ENCODE data around the gene SOX10.
A peak's percentile ranks its signal among the peaks of the same experiment; 100 is the strongest.

Gene SOX10

DNA sequence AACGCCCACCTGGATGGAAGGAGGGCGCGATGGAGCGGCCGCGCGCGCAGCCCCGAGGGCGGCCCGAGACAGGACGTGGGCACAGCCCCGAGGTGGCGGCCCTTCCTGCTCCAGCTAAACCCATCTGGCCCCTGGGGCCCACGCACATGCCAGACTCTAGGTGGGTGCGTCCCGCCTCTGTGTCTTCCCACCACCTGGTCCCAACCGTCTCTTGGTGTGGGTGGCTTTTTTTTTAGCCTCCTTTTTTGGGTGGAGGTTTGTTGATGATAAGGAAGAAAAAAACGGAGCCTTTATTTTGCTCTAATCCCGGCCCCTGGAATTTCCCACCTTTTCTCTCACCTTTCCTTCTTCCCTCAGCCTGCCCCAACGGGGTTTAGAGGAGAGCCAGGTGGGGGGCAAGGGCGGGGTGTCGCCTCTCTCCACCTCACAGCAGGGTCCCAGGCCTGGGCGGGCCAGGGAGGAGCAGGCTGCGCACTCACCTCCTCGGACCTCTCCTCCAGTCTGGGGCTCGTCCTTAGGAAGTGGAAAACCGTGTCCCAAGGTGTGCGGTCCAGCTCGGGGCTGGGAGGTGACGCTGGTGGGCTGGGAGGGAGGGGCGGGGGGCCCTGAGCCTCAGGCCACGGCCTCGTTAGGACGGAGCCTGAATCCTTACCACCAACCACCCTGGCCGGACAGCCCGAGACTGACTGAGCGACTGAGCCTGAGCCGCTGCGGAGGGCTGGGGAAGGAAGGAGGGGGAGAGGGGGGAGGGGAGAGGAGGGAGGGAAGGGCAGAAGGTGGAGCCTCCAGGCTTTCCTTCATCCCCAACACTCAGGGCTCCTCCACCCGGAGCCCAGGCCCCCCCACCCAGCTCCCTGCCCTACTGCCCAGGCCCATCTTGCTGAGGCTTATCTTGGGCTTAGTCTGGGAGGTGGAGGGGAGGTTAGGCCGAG lies at the start of gene SOX10:
SOX10 (minus strand) TSS at position 696 of the 932 bp plus-strand sequence. CDS start 771 bp downstream, outside the sequence.
- no peak for DNase-seq

DNA sequence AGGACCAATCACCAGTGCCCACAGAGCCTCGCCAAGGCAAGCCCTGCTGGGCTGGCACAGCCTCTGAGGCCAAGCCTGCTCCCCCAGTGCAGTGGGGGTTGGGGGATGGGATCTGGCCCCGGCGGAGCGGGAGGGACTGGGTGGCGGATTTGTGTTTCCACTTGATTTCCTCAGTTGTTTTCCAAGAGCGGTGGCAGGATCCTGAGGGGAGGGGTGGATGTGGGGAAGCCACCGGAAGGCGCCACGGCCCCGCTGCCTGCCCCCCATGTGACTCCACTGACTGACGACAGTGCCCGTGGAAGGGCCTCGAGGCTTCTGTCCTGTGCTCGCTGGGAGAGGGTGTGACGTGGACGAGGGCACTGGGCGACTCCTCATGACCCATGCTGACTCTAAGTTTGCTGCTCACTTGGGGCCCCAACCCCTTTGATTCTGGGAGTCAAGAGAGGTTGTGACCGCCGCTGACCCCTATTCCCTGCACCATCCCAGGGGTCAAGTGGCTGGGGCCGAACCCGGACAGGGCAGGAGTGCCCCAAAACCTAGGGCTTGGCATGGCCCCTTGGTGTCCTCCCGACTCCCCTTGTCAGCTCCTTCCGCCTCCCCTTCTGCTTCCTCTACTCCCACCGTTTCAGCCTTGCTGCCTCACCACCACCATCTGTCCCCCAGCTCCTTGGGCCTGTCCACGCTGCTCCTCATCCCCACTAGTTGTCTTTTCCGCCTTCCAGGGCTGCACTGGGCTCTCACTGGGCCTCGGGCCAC lies 49.3 kb upstream of the SOX10 start:
- DNase-seq: peak; percentile 36

DNA sequence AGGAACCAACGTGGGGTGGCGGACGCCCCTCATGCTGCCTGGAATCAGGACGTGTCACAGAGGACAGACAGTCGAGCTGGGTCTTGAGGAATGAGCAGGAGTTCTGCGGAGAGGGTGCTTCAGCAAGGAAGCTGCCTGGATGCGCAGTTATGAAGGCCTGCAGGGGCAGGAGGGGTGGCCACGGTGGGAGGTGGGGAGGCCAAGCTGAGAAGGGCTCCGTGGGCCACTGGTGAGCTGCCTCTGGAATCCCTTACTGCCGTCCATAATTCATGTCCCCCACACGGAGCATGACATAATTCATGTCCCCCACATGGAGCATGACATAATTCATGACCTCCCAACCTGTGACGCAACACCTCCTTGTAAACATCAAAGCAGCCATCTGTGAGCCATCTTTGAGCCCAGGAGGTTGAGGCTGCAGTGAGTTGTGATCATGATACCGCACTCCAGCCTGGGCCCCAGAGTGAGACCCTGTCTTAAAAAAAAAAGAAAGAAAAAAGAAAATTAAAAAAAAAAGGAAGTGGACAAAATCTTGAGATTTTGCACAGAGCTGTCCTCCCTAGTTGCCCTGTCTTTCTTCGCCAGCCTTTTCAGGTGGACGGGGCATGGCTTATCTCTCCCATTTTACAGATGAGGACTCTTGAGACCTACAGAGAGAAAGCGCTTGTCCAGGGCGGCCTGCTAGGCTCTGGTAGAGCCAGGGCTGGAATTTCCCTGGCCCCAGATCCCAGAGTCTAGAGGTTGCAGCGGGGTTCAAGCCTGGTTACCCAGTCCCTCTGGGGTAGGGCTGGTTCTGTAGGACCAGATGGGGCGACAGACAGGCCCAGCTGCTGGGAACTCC lies 48.5 kb upstream of the SOX10 start:
- DNase-seq: peak; percentile 13

GRCh38 chr22:38031491-38031890 lies 47.1 kb upstream of the SOX10 start:
- DNase-seq: no peak

DNA sequence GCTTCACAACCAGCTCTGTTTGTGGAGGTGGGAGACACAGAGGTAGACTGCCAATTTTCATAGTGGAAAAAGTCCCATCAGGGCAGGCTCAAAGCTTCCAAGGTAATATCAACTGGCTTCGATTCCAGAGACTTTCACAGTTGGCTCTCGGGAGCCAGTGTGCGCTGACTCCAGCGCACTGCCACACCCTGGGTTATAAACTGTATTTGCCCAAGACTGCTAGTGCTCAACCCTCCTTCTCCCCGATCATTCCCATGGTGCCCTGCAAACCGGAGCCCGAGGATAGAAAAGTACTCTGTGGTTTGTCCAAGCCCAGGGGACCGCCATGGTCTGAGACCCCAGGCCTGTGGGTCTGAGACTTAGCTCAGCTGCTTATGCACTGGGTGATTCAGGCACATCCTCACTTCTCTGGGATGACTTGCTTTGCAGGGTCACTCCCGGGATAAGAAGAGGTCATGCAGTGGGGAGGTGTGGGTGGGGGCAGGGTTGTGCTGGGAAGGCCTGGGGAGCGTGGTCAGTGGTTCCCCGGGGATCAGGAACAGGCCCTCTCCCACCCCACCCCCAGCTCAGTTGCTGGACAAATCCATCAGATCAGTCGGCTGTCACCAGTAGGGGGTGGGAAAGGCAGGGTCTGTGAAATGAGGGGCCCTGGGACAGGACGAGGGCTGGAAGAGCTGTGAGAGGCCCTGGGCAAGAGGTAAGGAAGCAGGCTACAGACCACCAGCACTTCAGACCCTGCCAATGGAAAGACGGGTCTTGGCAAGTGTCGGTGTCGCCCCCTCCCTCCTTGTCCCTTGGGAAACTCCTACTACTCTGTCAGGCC lies 46.2 kb upstream of the SOX10 start:
- no peak for DNase-seq

DNA sequence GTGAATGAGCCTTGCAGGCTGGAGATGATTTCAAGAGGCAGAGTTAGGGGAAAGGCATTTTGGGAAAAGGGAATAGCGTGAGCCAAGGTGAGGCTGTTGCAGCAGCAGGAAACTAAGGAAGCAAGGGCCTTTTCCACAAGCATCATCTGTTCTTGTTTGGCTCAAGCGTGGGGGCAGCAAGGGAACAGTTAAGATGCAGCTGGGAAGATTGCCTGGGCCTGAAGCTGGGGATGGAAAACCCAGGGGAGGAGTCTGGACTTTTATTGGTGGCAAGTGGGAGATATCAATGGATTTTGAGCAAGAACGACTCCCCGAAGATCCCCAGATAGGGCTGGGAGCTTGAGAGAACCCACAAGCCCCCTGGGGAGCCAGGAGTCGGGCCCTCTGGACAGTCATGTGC lies 45.5 kb upstream of the SOX10 start:
- DNase-seq: no peak

DNA sequence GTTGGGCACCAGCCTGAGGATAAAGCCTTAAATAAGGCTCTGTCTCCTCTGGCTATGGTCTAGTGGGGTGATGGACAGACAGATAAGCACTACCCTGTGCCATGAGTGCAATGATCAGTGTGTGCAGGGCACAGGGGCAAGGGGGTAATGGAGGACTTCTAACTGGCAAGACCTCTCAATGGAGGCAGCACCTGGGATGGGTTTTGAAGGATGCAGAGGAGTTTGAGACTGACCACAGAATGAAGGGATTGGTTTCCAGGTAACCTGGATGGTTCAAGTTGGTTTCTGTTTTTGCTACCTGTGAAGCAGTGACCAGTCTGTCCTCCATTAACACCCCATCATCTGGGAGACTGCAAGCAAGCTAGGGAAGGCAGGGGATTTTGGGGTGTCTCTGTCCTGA lies 45.0 kb upstream of the SOX10 start:
- no peak for DNase-seq

DNA sequence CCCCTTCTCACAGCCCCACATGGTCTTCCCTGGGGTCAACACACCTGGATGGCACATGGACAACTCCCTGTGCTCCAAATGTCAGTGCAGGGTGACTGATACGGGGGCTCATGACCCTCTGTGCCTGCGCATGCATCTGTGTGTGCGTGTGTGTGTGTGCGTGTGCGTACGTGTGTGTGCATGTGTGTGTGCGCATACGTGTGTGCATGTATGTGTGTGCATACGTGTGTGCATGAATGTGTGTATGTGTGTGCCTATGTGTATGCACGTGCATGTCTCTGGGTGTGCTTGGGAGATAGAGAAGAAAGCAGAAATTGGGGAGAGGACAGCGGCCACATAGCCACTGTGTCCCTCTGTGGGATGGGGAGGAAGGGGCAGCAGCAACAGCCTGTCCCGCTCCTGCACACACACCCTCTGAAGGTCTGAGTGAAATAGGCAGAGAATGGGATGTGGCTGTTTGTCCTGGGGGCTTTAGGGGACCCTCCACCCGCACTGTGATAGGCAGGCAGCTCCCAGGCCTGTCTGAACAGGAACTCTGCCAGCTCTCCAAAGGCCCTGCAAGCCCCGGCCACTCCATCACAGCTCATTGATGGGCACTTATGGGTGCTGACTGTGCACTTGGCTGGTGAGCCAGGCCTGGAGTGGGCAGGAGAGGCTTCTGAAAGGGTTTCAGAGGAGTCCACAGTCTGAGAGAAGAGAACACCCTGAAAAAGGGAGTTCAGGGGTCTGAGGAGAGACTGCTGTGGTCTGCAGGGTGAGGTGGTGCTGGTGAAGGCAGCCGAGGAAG lies 44.2 kb upstream of the SOX10 start:
- DNase-seq: no peak

DNA sequence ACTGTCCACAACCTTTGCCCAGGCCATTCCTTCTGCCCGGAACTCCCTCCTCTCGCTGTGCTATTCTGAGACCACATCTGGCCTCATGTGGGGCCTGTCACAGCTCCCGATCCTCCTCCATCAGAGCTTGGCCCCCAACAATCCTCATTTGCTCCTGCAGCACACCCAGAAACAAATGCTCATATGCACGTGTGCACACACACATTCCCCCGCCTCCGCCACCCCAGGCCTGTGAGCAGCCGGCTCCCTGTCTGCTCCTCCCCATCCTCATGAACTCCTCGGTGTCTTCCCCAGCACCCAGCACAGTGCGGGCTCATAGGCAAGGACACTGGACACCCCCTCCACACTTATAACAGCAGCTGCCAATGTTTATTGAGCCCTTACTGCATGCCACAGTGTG lies 43.1 kb upstream of the SOX10 start:
- DNase-seq: no peak

GRCh38 chr22:38026130-38027111 lies 42.1 kb upstream of the SOX10 start:
- no peak for DNase-seq

GRCh38 chr22:38025514-38025913 lies 41.2 kb upstream of the SOX10 start:
- no peak for DNase-seq

DNA sequence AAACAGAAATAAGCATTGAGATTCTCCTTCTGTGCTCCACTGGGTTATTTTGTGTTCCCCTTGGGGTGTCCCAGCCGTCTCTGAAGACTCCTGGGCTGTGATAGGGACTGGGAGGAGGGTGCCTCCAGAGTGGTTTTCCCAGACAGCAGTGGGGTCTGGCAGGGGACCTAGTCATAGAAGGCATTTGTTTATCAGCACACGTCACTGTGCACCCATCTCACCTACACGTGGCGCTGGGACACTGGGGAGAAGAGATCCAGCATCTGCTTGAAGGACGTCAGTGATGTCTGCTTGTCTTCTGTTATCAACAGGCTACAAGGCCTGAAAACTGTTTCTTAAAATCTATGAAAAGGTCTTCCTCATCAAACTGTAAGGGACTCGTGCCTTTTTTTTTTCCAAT lies 38.7 kb upstream of the SOX10 start:
- DNase-seq: no peak

DNA sequence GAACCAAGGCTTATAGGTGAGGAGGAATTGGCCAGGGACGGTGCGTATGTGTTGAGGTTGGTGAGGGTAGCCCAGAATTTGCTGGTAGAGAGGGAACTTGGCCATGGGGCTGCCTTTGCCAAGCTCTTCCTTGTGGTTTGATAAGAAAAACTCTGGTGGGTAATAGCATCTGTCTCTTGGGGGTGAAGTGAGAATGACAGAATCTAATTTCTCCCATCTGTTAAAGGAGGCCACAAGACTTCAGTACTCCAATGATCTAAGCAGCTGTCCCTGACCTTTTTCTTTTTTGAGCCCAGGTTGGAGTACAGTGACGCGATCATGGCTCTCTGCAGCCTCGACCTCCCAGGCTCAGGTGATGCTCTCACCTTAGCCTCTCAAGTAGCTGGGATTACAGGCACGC lies 36.9 kb upstream of the SOX10 start:
- no peak for DNase-seq

GRCh38 chr22:38018938-38019827 lies 34.8 kb upstream of the SOX10 start:
- no peak for DNase-seq

DNA sequence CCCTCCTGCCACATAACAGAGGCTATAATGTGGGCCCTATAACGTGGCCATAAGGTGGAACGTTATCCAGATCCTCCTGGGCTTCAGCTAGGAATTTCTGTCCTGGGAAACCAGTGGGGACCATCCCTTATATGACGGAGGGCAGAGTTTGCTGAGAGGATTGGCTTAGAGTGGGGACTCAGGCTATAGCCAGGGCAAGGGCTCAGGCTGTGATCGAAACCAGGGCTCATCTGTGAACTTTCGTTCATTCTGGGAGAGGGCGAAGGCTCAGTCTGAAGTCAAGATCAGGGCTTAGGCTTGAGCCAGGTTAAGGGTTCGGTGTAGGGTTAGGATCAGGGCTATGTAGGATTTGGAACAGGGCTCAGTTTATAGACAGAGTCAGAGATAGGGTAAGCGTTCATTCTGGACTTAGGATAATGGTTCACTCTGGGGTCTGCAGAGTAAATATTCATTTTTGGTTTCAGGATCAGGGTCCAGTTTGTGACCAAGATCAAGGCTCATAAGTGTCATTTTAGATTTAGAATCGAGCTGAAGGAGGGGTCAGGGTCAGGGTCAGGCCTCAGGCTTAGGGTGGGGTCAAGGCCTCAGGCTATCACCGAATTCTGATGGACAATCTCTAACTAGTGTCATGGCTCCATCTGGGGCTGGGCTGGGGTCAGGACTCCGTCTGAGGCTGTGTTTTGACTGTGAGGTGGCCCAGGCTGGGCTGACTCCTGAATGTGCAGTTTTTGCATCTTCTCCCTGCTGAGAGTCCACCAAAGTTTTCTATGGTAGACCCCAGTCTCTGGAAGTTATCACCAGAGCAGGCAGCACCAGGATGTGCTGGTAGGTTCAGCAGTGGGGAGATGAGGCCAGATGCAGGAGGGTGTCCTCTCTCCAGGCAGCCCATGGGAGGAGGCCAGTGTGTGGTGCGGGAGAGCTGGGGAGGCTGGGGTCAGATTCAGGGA lies 33.9 kb upstream of the SOX10 start:
- DNase-seq: no peak

DNA sequence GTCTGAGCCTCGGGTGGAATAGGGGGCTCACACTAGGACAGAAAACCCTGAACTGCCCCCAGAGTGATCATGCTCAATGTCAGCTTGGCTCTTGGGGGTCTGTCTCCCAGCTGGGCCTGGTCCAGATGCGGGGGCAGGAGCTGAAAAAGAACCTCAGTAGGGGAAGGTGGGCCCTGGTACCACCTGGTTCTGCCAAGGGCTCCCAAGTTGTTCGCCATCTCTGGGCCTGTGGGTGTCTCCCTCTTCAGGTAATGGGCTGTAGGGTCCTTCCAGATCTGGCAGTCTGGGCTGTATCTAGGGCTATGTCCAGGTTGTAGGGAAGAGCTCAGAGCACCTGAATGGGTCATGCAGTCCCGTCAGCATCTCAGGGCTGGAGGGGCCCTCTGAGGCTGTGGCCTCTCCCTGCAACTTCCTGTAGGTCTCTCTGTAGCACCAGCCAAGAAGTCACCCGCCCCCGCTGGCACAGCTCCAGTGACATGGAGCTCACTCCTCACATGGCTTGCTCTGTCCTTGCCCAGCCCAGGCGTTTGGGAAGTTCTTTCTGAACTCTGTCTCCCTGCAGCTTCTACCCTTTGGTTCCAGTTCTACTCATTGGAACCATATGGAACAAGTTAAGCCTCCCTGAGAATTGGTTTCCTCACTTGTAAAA lies 33.0 kb upstream of the SOX10 start:
- DNase-seq: no peak

Data from NCI-H1694 treated with DMSO at 0.1 percent for 48 hours (cell line).